GM18868 (cell line): Measurements from ENCODE around the gene UBA6.
"Not testable (repeated sequence)": the region's sequence is repeated elsewhere in the genome, so short reads cannot be mapped to it uniquely, and the experiment has no call there.

Experiments
- ATAC-seq: cut with Tn5 transposase; IDR thresholded peaks from one replicate; pipeline ENCODE4 v1.9.1; 2021; ENCODE audit warnings: mild to moderate bottlenecking, moderate library complexity; ENCODE audit not compliant: unreplicated experiment

UBA6 gene

DNA sequence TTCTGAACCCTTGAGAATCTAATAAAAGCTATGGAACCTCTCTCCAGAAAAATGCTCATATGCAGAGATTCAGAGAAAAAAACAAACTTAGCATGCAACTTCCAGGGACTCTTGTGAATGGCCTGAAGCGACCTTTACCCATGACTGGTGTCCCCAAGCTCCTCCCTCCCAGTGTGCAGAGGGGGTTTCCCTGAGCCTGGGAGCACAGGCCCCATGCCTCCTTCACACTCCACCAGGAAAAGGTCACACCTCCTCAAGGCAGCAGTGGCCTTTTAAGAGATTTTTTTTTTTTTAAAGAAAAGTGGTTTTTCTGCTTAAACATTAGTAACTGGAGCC lies 13.3 kb upstream of the UBA6 start:
- ATAC-seq, result peak; percentile 70

DNA sequence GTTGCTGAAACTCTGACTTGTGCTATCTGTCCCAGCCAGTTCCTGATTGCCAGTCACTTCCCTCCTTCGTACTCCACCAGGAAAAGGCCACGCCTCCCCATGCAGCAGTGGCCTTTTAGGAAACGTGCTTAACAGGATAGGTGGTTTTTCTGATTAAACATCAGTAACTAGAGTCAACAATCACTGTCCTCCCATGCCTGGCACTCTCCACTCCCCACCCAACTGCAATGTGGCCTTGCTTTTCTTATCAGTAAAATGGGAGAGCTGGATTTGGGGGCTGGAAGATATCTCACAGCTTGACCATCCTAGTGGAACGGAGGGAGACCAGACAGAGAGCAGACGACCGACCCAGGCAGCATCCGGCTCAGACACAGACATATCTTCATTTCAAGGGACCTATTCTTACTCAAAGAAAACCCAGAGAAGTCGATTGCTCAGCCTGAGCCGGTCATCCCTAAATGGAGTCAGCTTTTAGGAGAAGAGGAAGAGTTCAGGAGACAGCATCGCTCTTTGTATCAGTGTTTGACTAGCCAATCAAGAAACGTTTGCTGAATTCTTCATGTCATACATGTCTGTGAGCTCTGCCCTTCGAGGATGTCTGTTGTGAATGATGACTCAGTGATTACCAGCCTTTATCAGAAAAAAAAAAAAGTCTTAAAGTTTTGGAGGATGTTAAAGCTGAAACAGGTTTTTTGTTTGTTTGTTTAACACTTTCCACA lies 12.7 kb upstream of the UBA6 start:
- peak; percentile 16 for ATAC-seq

DNA sequence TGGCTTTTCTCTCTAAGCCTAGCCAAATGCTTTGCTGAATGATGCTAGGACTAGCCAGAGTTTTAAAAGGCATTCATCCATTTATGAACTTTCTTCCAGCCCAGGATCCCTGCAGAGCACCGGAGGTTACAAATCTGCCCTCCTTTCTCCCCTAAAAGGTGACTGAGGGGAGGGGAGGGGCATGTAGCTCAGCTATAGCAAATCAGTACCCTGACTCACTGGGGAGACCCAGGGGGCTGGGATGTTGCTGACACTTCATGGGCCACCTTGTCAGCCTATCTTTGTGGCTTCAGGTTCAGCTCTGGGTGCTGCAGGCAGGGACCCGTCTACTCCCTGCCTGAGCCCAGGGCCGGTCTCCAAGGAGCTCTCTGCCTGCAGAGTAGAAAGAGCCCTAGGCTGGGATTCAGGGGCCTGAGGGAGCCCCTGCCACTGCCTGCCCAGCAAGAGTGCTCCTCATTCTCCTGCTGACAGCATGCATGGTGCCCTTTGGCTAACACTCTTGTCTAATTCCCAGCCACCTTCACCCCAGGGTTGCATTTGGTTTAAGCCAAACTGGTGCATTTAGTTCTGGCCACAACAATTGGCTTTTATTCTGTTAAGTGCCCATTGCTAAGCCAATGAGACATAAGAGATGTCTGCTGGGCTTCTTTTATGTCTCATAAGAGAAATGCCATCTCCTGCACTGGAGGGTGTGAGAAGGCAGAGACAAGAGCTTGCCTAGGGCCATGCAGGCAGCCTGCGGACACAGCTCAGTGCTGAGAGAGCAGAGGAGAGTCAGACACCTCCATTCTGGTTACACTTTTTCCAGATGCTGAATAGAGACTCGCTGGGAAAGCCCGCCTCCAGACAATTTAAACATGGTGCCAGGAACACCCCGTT lies 11.9 kb upstream of the UBA6 start:
- no peak for ATAC-seq

DNA sequence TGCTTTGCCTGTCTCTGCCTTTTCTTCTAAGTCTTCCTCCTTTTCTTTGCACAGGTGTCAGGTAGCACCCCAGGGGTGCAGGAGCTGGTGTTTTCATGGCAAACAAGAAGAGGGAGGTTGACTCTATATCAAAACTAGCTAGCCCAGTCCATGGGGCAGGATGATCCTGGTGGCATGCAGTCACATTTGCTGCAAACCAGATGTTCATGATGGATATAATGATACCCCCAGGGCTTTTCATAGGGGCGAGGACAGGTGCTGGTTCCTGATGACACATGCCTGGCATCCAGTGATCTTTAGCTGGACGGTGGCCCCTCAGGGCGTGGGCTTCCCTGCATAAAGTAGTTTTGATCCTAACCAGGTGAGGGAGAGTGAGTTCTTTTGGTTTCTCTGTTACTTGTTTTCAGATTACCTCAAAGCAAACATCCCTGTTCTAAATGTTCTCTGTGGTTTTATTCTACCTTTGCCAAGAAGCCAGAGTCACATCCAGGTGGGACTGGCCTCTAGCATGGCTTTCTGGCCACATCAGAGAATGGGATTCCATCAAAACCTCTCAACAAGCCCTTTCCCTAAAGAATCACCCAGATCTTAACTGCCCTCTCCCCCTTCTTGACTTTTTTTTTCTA lies 11.2 kb upstream of the UBA6 start:
- no peak for ATAC-seq

DNA sequence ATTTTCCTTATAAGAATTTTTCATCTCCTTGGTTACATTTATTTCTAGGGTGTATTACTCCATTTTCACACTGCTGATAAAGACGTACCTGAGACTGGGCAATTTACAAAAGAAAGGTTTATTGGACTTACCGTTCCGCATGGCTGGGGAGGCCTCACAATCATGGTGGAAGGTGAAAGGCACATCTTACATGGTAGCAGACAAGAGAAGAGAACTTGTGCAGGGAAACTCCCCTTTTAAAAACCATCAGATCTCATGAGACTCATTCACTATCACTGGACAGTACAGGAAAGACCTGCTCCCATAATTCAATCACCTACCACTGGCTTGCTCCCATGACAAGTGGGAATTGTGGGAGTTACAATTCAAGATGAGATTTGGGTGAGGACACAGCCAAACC lies 5.7 kb upstream of the UBA6 start:
- ATAC-seq, result not testable (repeated sequence)

DNA sequence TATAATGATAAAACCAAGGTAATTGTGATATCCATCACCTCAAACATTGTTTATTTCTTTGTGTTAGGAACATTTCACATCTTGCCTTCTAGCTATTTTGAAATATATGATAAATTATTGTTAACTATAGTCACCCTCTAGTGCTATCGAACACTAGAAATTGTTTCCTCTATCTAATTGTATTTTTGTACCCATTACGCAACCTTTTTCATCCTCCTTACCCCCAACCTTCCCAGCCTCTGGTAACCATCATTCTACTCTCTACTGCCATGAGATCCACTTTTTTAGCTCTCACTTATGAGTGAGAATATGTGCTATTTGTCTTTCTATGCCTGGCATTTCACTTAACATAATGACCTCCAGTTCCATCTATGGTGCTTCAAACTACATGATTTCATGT lies 3.9 kb upstream of the UBA6 start:
- no peak for ATAC-seq

DNA sequence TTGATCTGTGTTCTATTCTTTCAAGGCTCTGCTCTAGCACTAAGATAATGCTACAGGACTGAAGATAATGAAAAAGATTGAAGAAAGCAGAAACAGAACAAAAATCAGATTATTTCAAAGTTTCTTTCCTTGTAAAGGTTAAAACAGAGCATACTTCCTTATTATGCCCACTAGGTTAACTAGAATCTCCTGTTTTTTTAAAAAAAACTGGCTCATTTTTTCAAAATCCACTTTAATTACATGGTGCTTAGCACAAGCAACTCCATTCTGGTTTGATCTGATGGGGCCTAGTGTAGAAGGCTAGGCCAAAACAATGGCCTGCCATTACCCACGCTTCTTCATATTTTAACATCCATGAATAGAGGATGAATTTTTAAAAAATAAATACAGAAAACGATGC lies 1.2 kb upstream of the UBA6 start:
- no peak for ATAC-seq

DNA sequence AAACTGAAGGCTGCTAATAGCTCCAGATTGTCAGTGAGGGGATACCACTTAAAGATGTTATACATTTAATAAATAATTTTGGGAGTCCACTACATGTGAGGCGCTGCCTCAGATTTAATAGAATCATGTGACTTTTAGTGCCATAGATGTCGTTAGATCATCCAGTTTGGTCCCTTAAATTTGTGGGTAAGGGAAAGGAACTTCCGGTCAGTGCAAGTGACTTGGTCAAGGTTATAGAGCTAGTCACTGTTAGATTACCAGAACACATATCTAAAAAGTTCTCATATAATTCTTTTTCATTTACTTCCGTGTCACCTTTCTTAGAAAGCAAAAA lies 529 bp upstream of the UBA6 start:
- ATAC-seq, result no peak

DNA sequence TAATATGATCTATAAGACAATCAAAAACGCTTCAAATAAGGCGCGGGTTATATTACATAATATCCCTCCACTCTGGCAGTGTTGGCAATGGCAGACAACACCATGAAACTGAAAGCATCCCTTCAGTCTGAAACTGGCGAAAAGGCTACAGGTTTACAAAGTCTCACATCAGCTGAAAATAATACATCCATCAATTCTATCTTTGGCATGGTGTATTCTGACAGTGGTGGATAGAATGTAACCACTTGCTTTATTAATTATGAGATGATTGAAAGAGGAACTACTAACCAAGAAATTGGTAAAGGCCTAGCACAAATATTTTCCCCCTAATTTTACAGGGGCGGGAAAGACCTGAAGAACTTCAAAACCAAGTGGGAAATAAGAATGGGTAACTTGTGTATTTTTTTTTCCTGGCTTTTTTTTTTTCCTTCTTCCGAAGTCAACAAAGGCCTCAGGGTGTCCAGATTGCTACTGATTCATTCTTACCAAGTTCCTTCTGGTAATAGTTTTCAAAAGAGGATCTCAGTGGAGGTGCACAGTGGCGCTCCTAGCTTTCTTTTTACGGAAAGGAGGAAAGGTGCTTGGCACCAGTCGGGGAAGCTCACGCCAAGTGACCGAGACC lies 728 bp downstream of the UBA6 start:
- ATAC-seq, result peak; percentile 20

DNA sequence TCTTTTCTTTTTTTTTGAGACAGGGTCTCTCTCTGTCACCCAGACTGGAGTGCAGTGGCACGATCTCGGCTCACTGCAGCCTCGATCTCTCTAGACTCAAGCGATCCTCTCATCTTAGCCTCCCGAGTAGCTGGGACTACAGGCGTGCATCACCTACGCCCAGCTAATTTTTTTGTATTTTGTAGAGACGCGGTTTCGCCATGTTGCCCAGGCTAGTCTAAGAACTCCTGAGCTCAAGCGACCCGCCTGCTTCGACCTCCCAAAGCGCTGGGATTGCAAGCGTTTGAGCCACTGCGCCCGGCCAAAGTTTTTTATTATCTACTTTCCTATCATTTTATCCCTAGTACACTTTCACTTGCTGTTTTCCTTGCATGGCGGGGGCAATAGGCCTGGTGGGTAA lies 1.4 kb downstream of the UBA6 start:
- no peak for ATAC-seq

DNA sequence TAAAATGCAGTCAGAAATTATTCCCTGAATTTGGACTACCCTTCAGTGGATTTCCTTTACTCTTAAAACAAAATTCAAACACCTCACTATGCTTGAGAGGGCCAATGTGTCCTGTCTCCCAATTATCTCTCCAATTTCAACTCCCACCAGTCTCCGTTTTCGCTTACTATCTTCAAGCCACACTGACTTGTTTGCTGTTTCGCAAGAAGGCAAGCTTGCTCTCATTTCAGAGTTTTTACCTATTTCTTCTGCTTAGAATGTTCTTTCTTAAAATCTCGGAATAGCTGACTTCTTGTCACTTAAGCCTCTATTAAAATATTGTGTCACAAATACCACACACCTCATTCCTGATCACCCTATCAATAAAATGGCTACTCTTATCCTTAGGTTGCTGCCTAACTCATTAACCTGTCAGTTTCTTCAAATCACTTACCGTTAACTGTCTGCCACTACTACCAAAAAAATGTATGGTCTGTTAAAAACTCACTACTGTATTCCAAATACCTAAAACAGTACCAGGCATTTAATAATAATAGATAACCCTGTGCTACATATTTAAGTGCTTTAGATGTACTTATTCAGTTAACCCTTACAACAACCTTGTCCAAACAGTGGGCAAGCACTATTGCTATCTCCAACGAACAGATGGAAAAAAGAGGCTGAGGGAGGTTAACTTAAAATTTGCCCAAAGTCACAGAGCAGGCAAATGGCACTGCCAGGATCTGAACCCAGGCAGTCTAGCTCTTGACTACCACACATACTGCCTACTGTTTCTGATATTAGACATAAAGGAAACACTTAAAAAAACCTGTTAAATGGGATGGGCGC lies 2.9 kb downstream of the UBA6 start:
- no peak for ATAC-seq

DNA sequence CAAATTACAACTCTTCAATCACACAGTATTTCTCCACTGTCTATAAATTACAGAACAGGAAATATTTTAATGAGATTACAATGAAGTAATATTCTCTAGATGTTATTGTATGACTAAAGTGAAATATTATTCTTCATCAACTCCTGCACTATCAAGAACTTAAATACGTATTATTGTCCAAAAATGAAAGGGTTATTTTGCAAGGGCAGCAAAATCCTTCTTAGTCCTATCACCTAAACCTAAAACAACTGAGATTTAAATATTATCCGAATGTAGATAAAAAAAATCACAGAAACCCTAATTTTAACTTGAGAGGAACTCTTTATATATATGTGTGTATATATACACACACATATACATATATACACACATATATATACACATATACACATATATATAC lies 4.9 kb downstream of the UBA6 start:
- ATAC-seq, result no peak

DNA sequence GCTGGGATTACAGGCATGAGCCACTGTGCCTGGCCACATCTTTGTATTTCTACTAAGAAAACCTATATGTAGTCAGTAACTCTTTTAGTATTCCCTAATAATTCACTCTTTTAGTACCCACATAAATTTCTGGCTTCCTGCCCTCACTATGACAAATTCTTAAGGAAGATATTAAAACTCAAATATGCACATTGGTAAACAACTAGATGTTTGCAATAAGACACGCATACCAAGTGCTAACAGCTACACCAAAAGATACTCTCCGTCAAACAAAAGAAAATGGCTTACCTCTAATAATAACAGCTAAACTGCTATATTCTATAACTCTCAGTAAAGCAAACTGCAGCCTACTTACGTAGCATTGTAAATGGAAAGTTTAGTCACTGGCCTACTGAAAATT lies 6.3 kb downstream of the UBA6 start:
- no peak for ATAC-seq

DNA sequence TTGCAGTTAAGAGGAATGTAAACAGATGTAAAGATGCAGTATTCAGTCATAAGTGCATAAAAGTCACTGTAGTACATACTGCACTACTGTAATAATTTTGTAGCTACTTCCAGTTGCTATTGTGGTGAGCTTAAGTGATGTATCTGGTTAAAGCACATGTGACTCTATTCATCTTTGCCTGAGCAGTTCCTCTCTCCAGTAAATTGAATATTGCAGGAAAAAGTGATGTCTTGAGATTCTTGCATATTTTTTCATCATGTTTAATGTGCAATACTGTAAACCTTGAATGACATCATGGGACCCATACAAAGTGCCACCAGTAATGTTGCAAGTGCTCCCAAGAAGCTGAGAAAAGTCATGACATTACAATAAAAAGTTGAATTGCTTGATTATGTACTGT lies 9.6 kb downstream of the UBA6 start:
- no peak for ATAC-seq

DNA sequence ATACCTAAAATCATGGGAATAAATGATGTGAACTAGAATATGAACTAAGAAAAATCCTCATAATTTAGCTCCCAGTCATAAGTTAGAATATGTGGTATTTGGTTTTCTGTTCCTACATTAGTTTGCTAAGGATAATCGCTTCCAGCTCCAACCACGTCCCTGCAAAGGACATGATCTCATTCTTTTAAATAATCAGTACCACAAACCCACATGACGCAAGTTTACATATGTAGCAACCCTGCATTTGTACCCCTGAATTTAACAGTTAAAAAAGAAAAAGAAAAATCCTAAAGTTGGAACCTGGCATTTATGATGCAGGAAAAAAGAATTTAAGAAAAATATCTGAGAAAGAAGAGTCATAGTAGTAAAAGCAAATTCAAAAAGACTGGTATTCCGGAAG lies 13.3 kb downstream of the UBA6 start:
- ATAC-seq, result no peak

DNA sequence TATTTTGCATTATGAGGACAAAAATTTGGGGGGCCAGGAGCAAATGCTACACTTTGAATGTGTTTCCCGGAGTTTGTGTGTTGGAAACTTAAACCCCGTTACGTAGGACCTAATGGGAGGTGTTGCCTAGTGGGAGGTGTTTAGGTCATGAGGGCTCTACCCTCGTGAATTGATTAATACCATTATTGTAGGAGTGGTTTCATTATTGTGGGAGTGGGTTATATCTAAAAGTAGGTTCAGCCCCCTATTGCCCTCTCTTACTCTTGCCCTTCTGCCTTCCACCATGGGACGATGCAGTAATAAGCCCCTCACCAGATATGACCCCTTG lies 15.5 kb downstream of the UBA6 start:
- ATAC-seq, result no peak

DNA sequence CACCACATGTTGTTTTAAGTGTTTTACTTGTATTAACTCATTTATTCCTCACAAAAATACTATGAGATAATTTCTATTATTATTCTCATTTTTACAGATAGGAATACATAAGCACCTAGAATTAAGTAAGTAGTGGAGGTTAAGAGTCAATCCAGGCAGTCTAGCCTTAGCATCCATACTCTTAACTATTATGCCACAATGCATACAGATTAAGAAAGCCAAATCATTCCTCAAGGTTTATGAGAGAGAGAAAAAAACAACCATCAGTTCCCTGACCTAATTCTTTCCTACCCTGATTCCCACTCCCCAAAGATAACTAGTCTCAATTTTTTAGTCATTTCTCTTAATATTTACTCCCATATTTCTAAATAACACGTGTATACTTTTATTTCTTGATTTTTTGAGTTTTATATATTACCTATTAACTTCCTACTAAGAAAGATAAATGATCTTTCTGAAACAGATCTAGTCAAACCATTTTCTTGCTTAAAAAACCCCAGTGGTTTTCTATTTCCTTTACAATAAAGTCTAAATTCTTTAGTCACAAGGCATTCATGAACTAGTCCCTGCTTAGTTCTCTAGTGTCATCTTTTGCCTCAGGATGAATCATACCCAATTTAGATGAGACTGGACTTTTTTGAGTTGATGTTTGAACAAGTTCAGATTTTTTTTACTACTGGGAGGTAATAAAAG lies 16.0 kb downstream of the UBA6 start:
- ATAC-seq, result peak; percentile 57

DNA sequence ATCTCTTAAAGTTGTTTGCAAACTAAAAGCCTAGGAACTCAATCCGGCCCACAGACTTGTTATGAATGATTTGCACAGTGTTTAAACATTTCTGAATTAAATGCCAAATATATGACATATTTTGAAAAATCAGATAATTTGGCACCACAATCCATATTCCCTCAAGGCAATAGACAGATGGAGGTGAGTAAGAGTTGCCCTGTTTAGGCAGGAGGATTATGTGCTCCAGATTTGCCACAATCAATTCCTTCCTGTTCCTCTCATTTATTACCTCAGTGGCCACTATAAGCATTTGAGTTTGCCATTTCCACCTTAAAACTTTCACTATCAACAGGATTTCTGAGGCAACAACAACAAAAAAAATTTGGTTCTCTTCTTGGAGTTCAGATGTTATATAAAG lies 18.7 kb downstream of the UBA6 start:
- no peak for ATAC-seq

DNA sequence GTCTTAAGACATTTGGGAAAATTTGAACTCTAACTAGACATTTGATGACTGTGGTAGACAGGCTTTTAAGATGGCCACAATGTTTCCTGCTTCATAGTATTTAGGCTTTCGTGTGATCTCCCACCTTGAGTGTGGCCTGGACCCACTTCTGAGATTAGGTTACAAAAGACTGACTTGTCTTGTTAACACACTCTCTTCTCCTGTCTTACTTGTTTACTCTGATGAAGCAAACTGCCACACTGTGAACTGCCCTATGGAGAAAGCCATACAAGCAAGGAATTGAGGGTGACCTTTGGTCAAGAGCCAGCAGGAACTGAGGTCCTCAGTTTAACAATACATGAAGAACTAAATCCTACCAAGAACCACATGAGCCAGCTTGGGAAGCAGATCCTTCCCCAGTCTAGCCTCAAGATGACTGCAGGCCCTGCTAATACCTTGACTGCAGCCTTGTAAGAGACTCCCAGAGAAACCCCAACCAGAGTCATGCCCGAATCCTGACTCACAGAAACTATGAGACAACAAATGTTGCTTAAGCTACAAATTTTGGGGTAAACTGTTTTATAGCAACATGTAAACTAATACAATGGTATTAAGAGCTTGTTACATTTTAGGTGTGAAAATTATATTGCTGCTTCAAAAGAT lies 20.3 kb downstream of the UBA6 start:
- no peak for ATAC-seq

DNA sequence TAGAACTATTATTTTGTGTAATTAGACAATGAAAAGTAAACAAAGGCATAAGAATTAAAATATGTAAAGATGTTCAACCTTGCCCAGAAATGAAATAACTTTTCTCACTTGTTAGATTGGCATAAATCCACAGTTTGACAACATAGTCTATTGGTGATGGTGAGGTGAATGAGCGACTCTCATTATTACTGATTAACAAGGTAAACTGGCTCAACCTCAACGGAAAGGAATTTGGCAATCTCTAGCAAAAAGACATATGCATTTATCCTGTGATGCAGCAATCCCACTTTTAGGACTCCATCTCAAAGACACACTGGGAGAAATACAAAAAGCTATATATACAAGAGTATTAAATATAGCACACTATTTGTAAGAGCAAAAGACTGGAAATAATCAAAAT lies 22.3 kb downstream of the UBA6 start:
- no peak for ATAC-seq
